Spleen (tissue), 11 donors: ENCODE measurements around the gene SLC7A6OS. TPM values are rescaled to one million over a fixed set of nuclear protein-coding genes. Genes with fewer than 3 reads are reported as not detected.

Experiments used
- DNase-seq: peaks from one replicate; pipeline ENCODE4 v3.0.0-alpha.2; 2020
- H3K27ac ChIP-seq, 8 donors: fragments of 200-600 bp; sonication (generic) in 7 of 8; 1 replicate in 4 of 8; 2 replicates in 4 of 8; pipeline versions ENCODE4 v1.5.0 to v1.8.0; 2016 to 2021; ENCODE audit warnings: inconsistent platforms in 4 of 8, mild to moderate bottlenecking in 4 of 8, moderate library complexity in 1 of 8
- H3K27me3 ChIP-seq, 7 donors: fragments of 200-600 bp; sonication (generic) in 6 of 7; replicated peaks in 1 of 7; 1 replicate in 4 of 7; 2 replicates in 3 of 7; pipeline versions ENCODE4 v1.5.0 to v1.8.0; 2016 to 2021; ENCODE audit warnings: inconsistent platforms in 3 of 7, mild to moderate bottlenecking in 1 of 7
- H3K36me3 ChIP-seq, 6 donors: fragments of 200-600 bp; sonication (generic) in 5 of 6; 1 replicate in 4 of 6; 2 replicates in 2 of 6; pipeline versions ENCODE4 v1.5.0 to v1.8.0; 2016 to 2021; ENCODE audit warnings: inconsistent platforms in 2 of 6
- H3K4me1 ChIP-seq, 6 donors: fragments of 200-600 bp; sonication (generic) in 5 of 6; 1 replicate in 3 of 6; 2 replicates in 3 of 6; pipeline versions ENCODE4 v1.5.0 to v1.8.0; 2016 to 2021; ENCODE audit warnings: inconsistent platforms in 3 of 6
- H3K4me3 ChIP-seq, 8 donors: fragments of 200-600 bp; sonication (generic) in 7 of 8; 1 replicate in 4 of 8; 2 replicates in 4 of 8; pipeline versions ENCODE4 v1.5.0 to v1.8.0; 2016 to 2021; ENCODE audit warnings: inconsistent platforms in 4 of 8, mild to moderate bottlenecking in 4 of 8, moderate library complexity in 2 of 8
- H3K9me3 ChIP-seq, 8 donors: fragments of 200-600 bp; sonication (generic) in 7 of 8; 1 replicate in 4 of 8; 2 replicates in 4 of 8; pipeline versions ENCODE4 v1.5.0 to v1.8.0; 2016 to 2021; ENCODE audit warnings: inconsistent platforms in 4 of 8
- CTCF ChIP-seq, 11 experiments: fragments of 200-600 bp in 7 of 11; fragments of 450-650 bp in 4 of 11; sonication (generic) in 4 of 11; IDR thresholded peaks in 8 of 11; conservative IDR thresholded peaks in 3 of 11; 1 replicate in 7 of 11; 2 replicates in 4 of 11; pipeline versions ENCODE4 v1.4.0 to v1.8.0; 2016 to 2021; ENCODE audit warnings: antibody characterized with exemption in 11 of 11, inconsistent platforms in 4 of 11, mild to moderate bottlenecking in 1 of 11
- POLR2A ChIP-seq, 3 donors: fragments of 450-650 bp; IDR thresholded peaks; one replicate each; pipeline ENCODE4 v1.5.1; 2017; ENCODE audit warnings: antibody characterized with exemption in 3 of 3, mild to moderate bottlenecking in 1 of 3
- POLR2AphosphoS5 ChIP-seq, 3 donors: sonication (generic); formaldehyde crosslinking; IDR thresholded peaks; one replicate each; pipeline ENCODE4 v1.5.1; 2017; ENCODE audit warnings: antibody characterized with exemption in 3 of 3
- WGBS, 5 donors: extraction: QIAGEN DNeasy Blood & Tissue Kit in 3 of 5; methylation state at CpG; one replicate each; pipeline versions ENCODE4 v1.1.5 to v1.1.7; 2013 to 2018; 5-methylcytosine and 5-hydroxymethylcytosine counted together
- intact Hi-C: fragments of 100-400 bp; cut with DNase I; formaldehyde crosslinking; loops from one replicate; pipeline ENCODE4 v1.15.0; 2023; ENCODE audit warnings: low total_unique reads
- polyA plus RNA-seq, 3 donors: library from polyadenylated mRNA; stranded (reverse); fragments of 200-250 nt; gene quantifications; one replicate each; pipeline ENCODE4 v1.2.1, GENCODE V29; 2013
- total RNA-seq, 7 donors: library from RNA; depleted of rRNA in 3 of 7; stranded (reverse); fragments of >200 nt in 3 of 7; fragmentation: NEBNext Ultra II Directional in 4 of 7; extraction: Animal tissue kit (Norgen Biotek cat#: 25700) in 4 of 7; gene quantifications; one replicate each; pipeline versions ENCODE4 v1.1.0 to v1.2.1, GENCODE V29; 2016 to 2021
- donor health status: healthy with polysubstance abuse.
- donor health status: DM: no; HTN: no; CAD: no; lungs with moderate emphysema.
- donor health status: DM: no; HTN: no; CAD: no.
- donor health status: Bipolar disorder and iron deficiency.
- donor health status: healthy.
- donor health status: DM: no; HTN: no; CAD: no.
- donor health status: DM: yes; HTN: yes; CAD: no.

SLC7A6OS gene
- total and polyA plus RNA-seq, 10 donors, result 7.5 to 30.6 (median 23.5) TPM

- peaks cover 4 to 53% (median 36%) of the 10 kb centered on the region in 6 donors for H3K4me1 ChIP-seq
- H3K4me3 ChIP-seq, result no peak overlapping the region
- intact Hi-C loops, result no loop called here
- H3K27ac ChIP-seq, result peak overlapping the region in 1 of 8 donors; percentile 87
- TF ChIP-seq POLR2A (IDR thresholded peaks at IDR 0.05) (no peak), POLR2AphosphoS5 (IDR thresholded peaks at IDR 0.05) (peak in 1 of 3 donors; percentile 44)
- no peaks in the 10 kb centered on the region for H3K27me3 ChIP-seq
- H3K36me3 ChIP-seq, result peaks cover 0 to 67% (median 35%) of the 10 kb centered on the region in 6 donors
- DNase-seq, result no peak
- H3K9me3 ChIP-seq, result no peaks in the 10 kb centered on the region
- 88 to 94% (median 90%) methylated on average over 27 of the region's 27 CpGs for WGBS, 5 donors
Observed at GRCh38 chr16:68259007-68259825, 51.5 kb downstream of the SLC7A6OS start.

GRCh38 chr16:68257906-68258800, 52.6 kb downstream of the SLC7A6OS start:
- Histone ChIP-seq H3K4me1 (peaks cover 4 to 42% (median 27%) of the 10 kb centered on the region in 6 donors), H3K4me3 (no peak overlapping the region), H3K27ac (peak overlapping the region in 6 of 8 donors; percentile 11 to 87 (median 66)), H3K36me3 (peaks cover 0 to 77% (median 38%) of the 10 kb centered on the region in 6 donors), H3K9me3 (no peaks in the 10 kb centered on the region), H3K27me3 (no peaks in the 10 kb centered on the region)
- intact Hi-C loops, result no loop called here
- 46 to 61% (median 55%) methylated on average over 10 to 13 of the region's 13 CpGs for WGBS, 5 donors
- no peak for DNase-seq
- TF ChIP-seq CTCF (IDR thresholded peaks at IDR 0.05 in 8 of 11, conservative IDR thresholded peaks at IDR 0.05 in 3 of 11) (no peak), POLR2AphosphoS5 (IDR thresholded peaks at IDR 0.05) (peak in 2 of 3 donors; percentile 22 to 45)

- TF ChIP-seq POLR2AphosphoS5 (IDR thresholded peaks at IDR 0.05), result peak in 1 of 3 donors; percentile 52
- no peak for TF ChIP-seq POLR2A (IDR thresholded peaks at IDR 0.05)
- Histone ChIP-seq H3K4me3 (no peak overlapping the region), H3K27ac (peak overlapping the region in 6 of 8 donors; percentile 11 to 87 (median 66)), H3K36me3 (peaks cover 0 to 85% (median 44%) of the 10 kb centered on the region in 6 donors), H3K27me3 (no peaks in the 10 kb centered on the region), H3K4me1 (peaks cover 4 to 43% (median 26%) of the 10 kb centered on the region in 6 donors), H3K9me3 (no peaks in the 10 kb centered on the region)
- 38 to 66% (median 47%) methylated on average over 4 to 6 of the region's 6 CpGs for WGBS, 5 donors
- intact Hi-C loops, result no loop called here
- DNase-seq, result no peak
Observed at GRCh38 chr16:68257251-68257905, 53.4 kb downstream of the SLC7A6OS start.

GRCh38 chr16:68255712-68256111, 55.0 kb downstream of the SLC7A6OS start:
- TF ChIP-seq POLR2AphosphoS5 (IDR thresholded peaks at IDR 0.05) (peak in 1 of 3 donors; percentile 29), POLR2A (IDR thresholded peaks at IDR 0.05) (no peak), CTCF (IDR thresholded peaks at IDR 0.05 in 8 of 11, conservative IDR thresholded peaks at IDR 0.05 in 3 of 11) (no peak)
- Histone ChIP-seq H3K9me3 (no peaks in the 10 kb centered on the region), H3K27ac (no peak overlapping the region), H3K4me1 (peaks cover 4 to 47% (median 18%) of the 10 kb centered on the region in 6 donors), H3K4me3 (no peak overlapping the region), H3K36me3 (peaks cover 0 to 97% (median 50%) of the 10 kb centered on the region in 6 donors), H3K27me3 (no peaks in the 10 kb centered on the region)
- DNase-seq, result no peak
- intact Hi-C loops, result no loop called here
- 88 to 98% (median 94%) methylated on average over 11 to 18 of the region's 18 CpGs for WGBS, 5 donors
